Vagina (tissue), 2 donors: ENCODE measurements around the gene SCTR.

Experiments used
- POLR2A ChIP-seq, 2 donors: fragments of 450-650 bp; IDR thresholded peaks; one replicate each; pipeline ENCODE4 v1.6.1; 2017; ENCODE audit warnings: antibody characterized with exemption in 2 of 2, mild to moderate bottlenecking in 2 of 2, moderate library complexity in 2 of 2
- POLR2AphosphoS5 ChIP-seq, 2 donors: sonication (generic); formaldehyde crosslinking; IDR thresholded peaks; one replicate each; pipeline ENCODE4 v1.9.0; 2017; ENCODE audit warnings: antibody characterized with exemption in 2 of 2, mild to moderate bottlenecking in 2 of 2, low read depth in 1 of 2; ENCODE audit not compliant: insufficient read depth in 1 of 2
- TF ChIP-seq, protein P1 (sequence below), 3 experiments: fragments of 450-650 bp in 2 of 3; fragments of 200-600 bp in 1 of 3; sonication (generic) in 1 of 3; IDR thresholded peaks; one replicate each; pipeline ENCODE4 v1.5.1; 2017 to 2019; ENCODE audit warnings: antibody characterized with exemption in 3 of 3, mild to moderate bottlenecking in 2 of 3, moderate library complexity in 2 of 3

DNA sequence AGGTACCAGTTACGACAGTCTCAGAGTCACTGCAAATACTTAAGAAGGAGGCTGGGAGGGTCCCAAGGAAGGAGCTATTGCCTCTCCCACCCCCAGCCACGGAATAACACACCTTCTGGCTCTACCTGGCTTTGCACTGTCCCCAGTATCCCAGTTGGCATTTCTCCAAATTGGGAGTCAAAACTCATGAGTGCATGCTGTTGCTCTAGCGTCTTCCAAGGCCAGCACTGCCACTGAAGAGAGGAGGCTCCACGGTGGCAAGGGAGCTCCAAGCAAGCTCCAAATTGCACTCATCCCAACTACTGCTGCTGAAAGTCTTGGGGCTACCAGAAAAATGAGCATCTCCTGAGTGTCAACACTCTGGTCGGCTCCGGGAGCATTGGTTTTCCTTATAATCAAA is 1.6 kb downstream of the SCTR start:
- TF ChIP-seq, protein P1, sequence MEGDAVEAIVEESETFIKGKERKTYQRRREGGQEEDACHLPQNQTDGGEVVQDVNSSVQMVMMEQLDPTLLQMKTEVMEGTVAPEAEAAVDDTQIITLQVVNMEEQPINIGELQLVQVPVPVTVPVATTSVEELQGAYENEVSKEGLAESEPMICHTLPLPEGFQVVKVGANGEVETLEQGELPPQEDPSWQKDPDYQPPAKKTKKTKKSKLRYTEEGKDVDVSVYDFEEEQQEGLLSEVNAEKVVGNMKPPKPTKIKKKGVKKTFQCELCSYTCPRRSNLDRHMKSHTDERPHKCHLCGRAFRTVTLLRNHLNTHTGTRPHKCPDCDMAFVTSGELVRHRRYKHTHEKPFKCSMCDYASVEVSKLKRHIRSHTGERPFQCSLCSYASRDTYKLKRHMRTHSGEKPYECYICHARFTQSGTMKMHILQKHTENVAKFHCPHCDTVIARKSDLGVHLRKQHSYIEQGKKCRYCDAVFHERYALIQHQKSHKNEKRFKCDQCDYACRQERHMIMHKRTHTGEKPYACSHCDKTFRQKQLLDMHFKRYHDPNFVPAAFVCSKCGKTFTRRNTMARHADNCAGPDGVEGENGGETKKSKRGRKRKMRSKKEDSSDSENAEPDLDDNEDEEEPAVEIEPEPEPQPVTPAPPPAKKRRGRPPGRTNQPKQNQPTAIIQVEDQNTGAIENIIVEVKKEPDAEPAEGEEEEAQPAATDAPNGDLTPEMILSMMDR (IDR thresholded peaks at IDR 0.05): no peak
- TF ChIP-seq POLR2A (IDR thresholded peaks at IDR 0.05) (no peak), POLR2AphosphoS5 (IDR thresholded peaks at IDR 0.05; ENCODE audit: insufficient read depth in 1 of 2, low read depth in 1 of 2) (no peak)
